C4-2B (cell line): ENCODE measurements around the gene TSPAN15.

Source experiments
- CTCF ChIP-seq: fragments of 450-650 bp; conservative IDR thresholded peaks from 2 replicates; pipeline ENCODE4 v1.5.1; 2017; ENCODE audit warnings: mild to moderate bottlenecking
- ZFX ChIP-seq: fragments of 450-650 bp; IDR thresholded peaks from 2 replicates; pipeline ENCODE4 v1.6.1; 2017

- no peak for TF ChIP-seq CTCF
- TF ChIP-seq ZFX, result no peak
These were observed 35.9 kb downstream of the TSPAN15 start for GRCh38 chr10:69486922-69487730.
